Choroid plexus epithelial cell (primary cell): ENCODE data around the gene MTSS2.

ENCODE experiments used
- DNase-seq: peaks from one replicate; pipeline ENCODE4 v3.0.0-alpha.2; 2010; ENCODE audit warnings: low read depth
- H3K4me3 ChIP-seq: 2 replicates; pipeline ENCODE4 v1.5.1; 2011; ENCODE audit warnings: low read depth, mild to moderate bottlenecking, control low read depth, low read length, moderate library complexity
- CTCF ChIP-seq: conservative IDR thresholded peaks from 2 replicates; pipeline ENCODE4 v1.5.1; 2011; ENCODE audit warnings: low read depth, mild to moderate bottlenecking, control low read depth, inconsistent platforms, low read length, moderate library complexity

The MTSS2 gene

DNA sequence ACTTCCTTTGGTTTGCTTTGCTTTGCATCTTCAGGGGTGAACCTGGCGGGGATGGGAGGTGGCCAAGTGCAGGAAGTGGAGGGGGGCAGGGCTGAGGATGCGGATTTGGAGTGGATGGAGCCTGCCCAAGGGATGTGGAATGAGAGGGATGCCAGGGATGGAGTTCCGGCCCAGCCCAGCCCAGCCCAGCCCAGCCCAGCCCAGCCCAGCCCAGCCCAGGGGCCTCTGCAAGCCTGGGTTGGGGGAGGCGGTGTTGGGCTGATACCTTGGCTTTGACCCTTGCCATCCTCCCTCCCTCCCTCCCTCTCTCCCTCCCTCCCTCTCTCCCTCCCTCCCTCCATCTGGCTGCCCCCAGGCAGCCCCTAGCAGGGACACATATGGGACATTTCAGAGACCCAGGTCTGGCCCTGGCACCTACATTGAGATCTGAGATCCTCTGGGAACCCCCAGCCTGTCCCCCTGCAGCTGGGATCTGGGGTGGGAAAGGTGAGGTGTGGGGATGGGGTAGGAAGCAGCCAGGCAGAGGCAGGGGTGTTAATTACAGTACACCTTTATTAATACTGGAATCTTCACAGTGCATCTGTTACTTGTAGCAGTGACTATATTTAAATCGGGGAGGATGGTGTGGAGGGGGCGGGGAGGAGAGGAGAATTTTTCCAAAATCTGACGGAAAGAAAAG is 25.0 kb downstream of the MTSS2 start:
- H3K4me3 ChIP-seq: no peak overlapping the region
- no peak for TF ChIP-seq CTCF
- no peak for DNase-seq

DNA sequence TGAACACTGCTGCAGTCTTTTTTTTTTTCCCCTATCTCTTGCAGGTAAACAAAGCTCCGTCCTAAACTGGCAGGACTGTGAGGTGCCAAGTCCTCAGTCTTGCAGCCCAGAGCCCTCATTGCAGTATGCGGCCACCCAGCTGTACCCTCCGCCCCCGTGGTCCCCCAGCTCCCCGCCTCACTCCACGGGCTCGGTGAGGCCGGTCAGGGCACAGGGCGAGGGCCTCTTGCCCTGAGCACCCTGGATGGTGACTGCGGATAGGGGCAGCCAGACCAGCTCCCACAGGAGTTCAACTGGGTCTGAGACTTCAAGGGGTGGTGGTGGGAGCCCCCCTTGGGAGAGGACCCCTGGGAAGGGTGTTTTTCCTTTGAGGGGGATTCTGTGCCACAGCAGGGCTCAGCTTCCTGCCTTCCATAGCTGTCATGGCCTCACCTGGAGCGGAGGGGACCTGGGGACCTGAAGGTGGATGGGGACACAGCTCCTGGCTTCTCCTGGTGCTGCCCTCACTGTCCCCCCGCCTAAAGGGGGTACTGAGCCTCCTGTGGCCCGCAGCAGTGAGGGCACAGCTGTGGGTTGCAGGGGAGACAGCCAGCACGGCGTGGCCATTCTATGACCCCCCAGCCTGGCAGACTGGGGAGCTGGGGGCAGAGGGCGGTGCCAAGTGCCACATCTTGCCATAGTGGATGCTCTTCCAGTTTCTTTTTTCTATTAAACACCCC is 25.7 kb downstream of the MTSS2 start:
- TF ChIP-seq CTCF: no peak
- no peak for DNase-seq
- H3K4me3 ChIP-seq: no peak overlapping the region

GRCh38 chr16:70659546-70659945 is 26.3 kb downstream of the MTSS2 start:
- no peak overlapping the region for H3K4me3 ChIP-seq
- TF ChIP-seq CTCF: no peak
- DNase-seq: no peak

GRCh38 chr16:70658921-70659320 is 26.9 kb downstream of the MTSS2 start:
- H3K4me3 ChIP-seq: no peak overlapping the region
- TF ChIP-seq CTCF: no peak
- DNase-seq: no peak

GRCh38 chr16:70657956-70658355 is 27.9 kb downstream of the MTSS2 start:
- no peak overlapping the region for H3K4me3 ChIP-seq
- DNase-seq: no peak
- no peak for TF ChIP-seq CTCF

- peak; percentile 1 for TF ChIP-seq CTCF
- no peak for DNase-seq
These were observed 29.1 kb downstream of the MTSS2 start for GRCh38 chr16:70656712-70657263.

More at GRCh38 chr16:70656712-70657263, 29.1 kb downstream of the MTSS2 start:
- H3K4me3 ChIP-seq: no peak overlapping the region
